ENCODE measurements around the gene WNT9B.

DNA sequence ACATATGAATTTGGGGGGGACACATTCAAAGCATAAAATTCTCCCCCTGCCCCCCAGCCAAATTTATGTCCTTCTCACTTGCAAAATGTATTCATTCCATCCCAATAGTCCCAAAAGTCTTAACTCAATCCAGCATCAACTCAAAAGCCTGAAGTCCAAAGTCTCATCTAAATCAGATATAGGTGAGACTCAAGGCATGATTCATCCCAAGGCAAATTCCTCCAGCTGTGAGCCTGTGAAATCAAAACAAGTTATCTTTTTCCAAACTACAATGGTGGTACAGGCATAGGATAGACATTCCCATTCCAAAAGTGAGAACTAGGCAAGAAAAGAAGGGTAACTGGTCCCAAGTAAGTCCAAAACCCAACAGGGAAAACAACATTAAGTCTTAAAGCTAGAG lies 65.7 kb downstream of the WNT9B start:
- TF ChIP-seq, protein P1, sequence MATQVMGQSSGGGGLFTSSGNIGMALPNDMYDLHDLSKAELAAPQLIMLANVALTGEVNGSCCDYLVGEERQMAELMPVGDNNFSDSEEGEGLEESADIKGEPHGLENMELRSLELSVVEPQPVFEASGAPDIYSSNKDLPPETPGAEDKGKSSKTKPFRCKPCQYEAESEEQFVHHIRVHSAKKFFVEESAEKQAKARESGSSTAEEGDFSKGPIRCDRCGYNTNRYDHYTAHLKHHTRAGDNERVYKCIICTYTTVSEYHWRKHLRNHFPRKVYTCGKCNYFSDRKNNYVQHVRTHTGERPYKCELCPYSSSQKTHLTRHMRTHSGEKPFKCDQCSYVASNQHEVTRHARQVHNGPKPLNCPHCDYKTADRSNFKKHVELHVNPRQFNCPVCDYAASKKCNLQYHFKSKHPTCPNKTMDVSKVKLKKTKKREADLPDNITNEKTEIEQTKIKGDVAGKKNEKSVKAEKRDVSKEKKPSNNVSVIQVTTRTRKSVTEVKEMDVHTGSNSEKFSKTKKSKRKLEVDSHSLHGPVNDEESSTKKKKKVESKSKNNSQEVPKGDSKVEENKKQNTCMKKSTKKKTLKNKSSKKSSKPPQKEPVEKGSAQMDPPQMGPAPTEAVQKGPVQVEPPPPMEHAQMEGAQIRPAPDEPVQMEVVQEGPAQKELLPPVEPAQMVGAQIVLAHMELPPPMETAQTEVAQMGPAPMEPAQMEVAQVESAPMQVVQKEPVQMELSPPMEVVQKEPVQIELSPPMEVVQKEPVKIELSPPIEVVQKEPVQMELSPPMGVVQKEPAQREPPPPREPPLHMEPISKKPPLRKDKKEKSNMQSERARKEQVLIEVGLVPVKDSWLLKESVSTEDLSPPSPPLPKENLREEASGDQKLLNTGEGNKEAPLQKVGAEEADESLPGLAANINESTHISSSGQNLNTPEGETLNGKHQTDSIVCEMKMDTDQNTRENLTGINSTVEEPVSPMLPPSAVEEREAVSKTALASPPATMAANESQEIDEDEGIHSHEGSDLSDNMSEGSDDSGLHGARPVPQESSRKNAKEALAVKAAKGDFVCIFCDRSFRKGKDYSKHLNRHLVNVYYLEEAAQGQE (IDR thresholded peaks at IDR 0.05; ENCODE audit: insufficient read depth in 1 of 2, low read depth in 2 of 2, low read length in 1 of 2) = no peak
- TF ChIP-seq POLR2AphosphoS5 (IDR thresholded peaks at IDR 0.05; ENCODE audit: low read depth, low read length) = no peak
- TF ChIP-seq, protein P2, sequence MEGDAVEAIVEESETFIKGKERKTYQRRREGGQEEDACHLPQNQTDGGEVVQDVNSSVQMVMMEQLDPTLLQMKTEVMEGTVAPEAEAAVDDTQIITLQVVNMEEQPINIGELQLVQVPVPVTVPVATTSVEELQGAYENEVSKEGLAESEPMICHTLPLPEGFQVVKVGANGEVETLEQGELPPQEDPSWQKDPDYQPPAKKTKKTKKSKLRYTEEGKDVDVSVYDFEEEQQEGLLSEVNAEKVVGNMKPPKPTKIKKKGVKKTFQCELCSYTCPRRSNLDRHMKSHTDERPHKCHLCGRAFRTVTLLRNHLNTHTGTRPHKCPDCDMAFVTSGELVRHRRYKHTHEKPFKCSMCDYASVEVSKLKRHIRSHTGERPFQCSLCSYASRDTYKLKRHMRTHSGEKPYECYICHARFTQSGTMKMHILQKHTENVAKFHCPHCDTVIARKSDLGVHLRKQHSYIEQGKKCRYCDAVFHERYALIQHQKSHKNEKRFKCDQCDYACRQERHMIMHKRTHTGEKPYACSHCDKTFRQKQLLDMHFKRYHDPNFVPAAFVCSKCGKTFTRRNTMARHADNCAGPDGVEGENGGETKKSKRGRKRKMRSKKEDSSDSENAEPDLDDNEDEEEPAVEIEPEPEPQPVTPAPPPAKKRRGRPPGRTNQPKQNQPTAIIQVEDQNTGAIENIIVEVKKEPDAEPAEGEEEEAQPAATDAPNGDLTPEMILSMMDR (IDR thresholded peaks at IDR 0.05) = no peak

Data from Panc1 (cell line).